Stimulated activated CD8-positive, alpha-beta memory T cell treated with anti-CD3 and anti-CD28 coated beads, Interleukin-2, amount 100 ng/mL, for 48 hours (primary cell): Measurements from ENCODE around the gene TP63.
"Not testable (repeated sequence)": the region's sequence is repeated elsewhere in the genome, so short reads cannot be mapped to it uniquely, and the experiment has no call there.

Experiments used
- DNase-seq, 2 donors: peaks; one replicate each; pipeline ENCODE4 v3.0.0-alpha.2; 2020; ENCODE audit warnings: low read depth in 2 of 2

Gene TP63

DNA sequence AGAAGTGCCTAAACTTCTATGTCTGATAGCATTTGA, at the start of gene TP63:
TSS of gene TP63 (plus strand) at position 17 of the 36 bp plus-strand sequence. CDS start 127 bp downstream, outside the sequence.
- no peak for DNase-seq

GRCh38 chr3:189582179-189582578, 49.0 kb upstream of the TP63 start:
- DNase-seq, result no peak

GRCh38 chr3:189584645-189585044, 46.5 kb upstream of the TP63 start:
- DNase-seq, result no peak

GRCh38 chr3:189586941-189587663, 44.1 kb upstream of the TP63 start:
- DNase-seq, result no peak

GRCh38 chr3:189587664-189588040, 43.5 kb upstream of the TP63 start:
- DNase-seq, result no peak

DNA sequence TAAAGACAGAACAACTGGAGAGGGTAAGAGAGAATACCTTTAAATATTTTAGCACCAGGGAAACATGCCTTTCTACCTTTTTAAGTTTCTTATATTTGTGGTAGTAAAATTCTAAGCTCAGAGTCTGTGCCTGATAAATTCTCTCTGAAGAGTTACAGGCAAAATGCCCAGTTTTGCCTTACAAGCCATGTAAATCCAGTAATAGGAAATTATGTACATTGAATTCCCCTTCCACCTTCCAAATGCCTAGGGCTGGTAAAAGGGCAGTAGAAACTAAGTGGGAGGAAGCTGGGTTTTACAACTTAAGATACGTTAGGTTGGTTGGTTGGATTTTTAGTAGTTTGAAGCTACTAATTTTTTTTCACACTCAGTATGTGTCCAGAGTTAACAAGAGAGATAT, 43.1 kb upstream of the TP63 start:
- no peak for DNase-seq

DNA sequence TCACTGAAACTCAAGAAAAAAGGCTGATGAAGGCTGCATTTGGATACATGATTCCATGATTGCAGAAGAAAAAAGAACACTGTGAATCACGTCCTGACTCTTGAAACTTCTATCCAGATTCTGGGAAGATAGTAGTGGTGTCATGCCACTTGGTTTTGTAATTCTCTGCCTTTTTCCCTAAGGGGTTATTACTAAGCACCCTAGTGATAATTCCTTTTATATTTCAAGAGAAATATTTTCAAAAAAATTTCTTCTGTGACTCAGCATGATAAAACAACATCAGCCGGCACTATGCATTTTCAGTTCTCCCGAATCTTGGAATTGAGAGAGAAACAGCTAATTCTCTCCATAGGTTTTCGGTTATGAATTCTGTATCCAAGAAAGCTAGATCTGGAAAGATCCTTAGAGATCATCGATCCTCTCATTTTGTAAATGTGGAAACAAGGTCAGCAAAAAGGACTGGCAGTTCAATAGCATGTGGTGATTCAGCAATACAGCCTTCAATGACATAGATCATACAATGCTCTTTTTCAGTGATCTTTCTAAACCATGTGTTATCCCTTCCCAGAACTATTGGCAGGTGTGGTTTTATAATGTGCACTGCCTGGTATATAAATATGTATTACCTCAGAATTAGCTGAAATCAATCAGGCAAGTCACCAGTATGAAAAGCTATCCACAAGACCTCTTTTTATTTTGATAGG, 42.6 kb upstream of the TP63 start:
- no peak for DNase-seq

GRCh38 chr3:189589179-189589569, 42.0 kb upstream of the TP63 start:
- no peak for DNase-seq

GRCh38 chr3:189590223-189590622, 41.0 kb upstream of the TP63 start:
- DNase-seq, result no peak

DNA sequence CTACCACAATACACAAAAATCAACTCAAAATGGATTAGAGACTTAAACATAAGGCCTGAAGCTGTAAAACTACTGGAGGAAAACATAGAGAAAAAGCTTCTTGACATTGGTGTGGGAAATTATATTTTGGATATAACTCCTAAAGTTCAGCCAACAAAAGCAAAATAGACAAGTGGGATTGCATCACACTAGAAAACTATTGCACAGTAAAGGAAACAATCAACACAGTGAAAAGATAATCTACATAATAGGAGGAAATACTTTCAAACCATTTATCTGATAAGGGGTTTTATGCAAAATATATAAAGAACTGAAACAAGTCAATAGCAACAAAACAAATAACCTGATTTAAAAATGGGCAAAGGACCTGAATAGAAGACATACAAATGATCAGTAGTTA, 37.6 kb upstream of the TP63 start:
- no peak for DNase-seq

GRCh38 chr3:189596078-189596979, 34.9 kb upstream of the TP63 start:
- not testable (repeated sequence) for DNase-seq

- no peak for DNase-seq
Observed at GRCh38 chr3:189597918-189598317, 33.3 kb upstream of the TP63 start.

GRCh38 chr3:189598530-189599225, 32.5 kb upstream of the TP63 start:
- no peak for DNase-seq

DNA sequence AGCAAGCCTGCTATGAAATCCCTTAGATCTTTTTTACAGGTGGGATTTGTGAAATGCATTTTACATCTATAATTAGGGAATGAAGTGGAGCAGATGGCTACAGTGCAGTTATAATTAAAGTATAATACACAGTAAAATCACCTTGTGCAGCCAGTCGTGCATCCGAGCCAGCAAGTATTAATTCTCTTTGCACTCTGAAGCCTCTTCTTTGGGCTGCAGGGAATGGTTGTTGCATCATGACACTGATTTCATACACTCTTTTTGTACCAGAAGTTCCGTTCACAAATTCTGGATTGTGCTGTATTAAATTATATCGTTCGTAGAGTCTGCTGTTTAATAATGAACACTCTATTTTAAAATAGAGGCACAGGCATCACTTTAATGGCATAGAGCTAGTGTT, 28.7 kb upstream of the TP63 start:
- no peak for DNase-seq

DNA sequence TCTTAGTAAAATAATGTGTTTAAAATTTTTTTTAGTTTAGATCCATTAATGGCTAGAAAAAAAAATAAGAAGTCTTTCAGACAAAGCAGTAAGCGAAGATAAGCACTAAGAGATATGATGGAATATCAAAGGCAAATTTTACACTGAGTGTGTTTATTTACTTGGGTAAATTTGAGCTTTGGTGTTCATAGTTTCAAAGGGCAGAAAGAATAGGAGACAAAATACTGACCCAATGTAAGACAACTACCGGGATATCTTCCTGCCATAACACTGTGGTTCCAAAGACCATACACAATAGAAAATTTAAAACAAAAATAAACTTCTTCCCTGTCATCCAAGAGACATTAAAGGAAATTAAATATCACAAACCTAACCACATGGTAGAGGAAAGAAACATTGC, 25.5 kb upstream of the TP63 start:
- DNase-seq, result no peak

- no peak for DNase-seq
Observed at GRCh38 chr3:189606774-189607173, 24.4 kb upstream of the TP63 start.

- not testable (repeated sequence) for DNase-seq
Observed at GRCh38 chr3:189612641-189613040, 18.5 kb upstream of the TP63 start.

GRCh38 chr3:189613122-189613521, 18.1 kb upstream of the TP63 start:
- no peak for DNase-seq

DNA sequence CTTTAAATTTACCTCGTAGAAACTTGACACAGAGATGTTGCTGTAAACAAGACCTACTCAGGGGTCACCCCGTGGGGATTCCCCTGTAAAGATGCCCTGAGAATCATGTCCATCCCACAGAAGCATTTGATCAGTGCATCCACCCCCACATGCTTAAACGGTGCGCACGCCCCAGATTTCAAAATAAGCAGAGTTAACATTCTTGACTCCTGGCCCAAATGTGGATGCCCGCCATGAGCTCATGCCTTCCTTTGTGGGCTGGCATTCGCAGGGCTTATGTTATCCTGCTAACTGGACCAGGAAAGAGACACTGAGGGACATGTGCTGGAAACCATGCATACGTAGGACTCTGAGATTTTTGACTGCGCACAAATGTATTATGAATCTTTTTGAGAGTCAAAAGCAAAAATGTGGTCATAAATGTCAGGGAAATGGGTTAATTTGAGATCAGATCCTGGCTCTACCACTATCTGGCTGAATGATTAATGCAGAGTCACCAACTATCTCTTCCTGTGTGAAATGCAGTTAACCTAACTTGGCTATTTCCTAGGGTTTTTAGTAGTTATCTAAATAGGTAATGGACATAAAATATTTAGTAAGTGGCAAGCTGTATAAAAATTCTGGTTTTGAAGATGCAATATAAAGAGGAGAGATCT, 9.1 kb upstream of the TP63 start:
- no peak for DNase-seq

GRCh38 chr3:189622629-189623028, 8.6 kb upstream of the TP63 start:
- DNase-seq, result no peak

DNA sequence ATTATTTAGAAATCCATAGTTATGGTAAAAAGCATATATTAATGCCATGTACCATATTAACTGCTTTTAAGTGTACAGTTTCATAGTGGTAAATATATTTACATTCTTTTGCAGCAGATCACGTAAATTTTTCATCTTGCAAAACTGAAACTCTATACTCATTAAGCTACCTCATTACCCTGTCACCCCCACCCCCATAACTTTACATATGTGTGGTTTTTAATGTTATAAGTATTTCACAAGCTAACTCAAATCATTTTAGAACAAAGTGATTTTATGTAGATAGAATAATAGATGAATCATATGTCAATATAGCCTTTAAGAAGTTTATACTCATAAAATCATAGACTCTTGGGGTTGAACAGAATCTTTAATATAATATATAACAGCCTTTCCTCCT, 7.1 kb upstream of the TP63 start:
- no peak for DNase-seq

- no peak for DNase-seq
Observed at GRCh38 chr3:189625071-189625470, 6.1 kb upstream of the TP63 start.
